HG03280 (cell line): ENCODE data around the gene TFB1M.
A peak's percentile ranks its signal among the peaks of the same experiment; 100 is the strongest.
"Not testable (repeated sequence)": the region's sequence is repeated elsewhere in the genome, so short reads cannot be mapped to it uniquely, and the experiment has no call there.

Experiments
- ATAC-seq: cut with Tn5 transposase; IDR thresholded peaks from one replicate; pipeline ENCODE4 v1.9.1; 2021; ENCODE audit warnings: mild to moderate bottlenecking, moderate library complexity; ENCODE audit not compliant: unreplicated experiment

TFB1M gene

GRCh38 chr6:155330133-155330734, 15.9 kb upstream of the TFB1M start:
- no peak for ATAC-seq

GRCh38 chr6:155329460-155330132, 15.3 kb upstream of the TFB1M start:
- ATAC-seq: no peak

GRCh38 chr6:155328539-155329459, 14.5 kb upstream of the TFB1M start:
- no peak for ATAC-seq

- ATAC-seq: no peak
These were observed 13.8 kb upstream of the TFB1M start for GRCh38 chr6:155328074-155328538.

GRCh38 chr6:155327326-155328073, 13.2 kb upstream of the TFB1M start:
- ATAC-seq: peak; percentile 71

GRCh38 chr6:155325700-155326516, 11.6 kb upstream of the TFB1M start:
- no peak for ATAC-seq

GRCh38 chr6:155324993-155325392, 10.7 kb upstream of the TFB1M start:
- no peak for ATAC-seq

- no peak for ATAC-seq
These were observed 9.9 kb upstream of the TFB1M start for GRCh38 chr6:155324172-155324571.

- ATAC-seq: no peak
These were observed 5.6 kb upstream of the TFB1M start for GRCh38 chr6:155319902-155320301.

GRCh38 chr6:155317186-155317585, 2.9 kb upstream of the TFB1M start:
- ATAC-seq: no peak

- ATAC-seq: no peak
These were observed 2.1 kb upstream of the TFB1M start for GRCh38 chr6:155316419-155316818.

- no peak for ATAC-seq
These were observed 1.2 kb upstream of the TFB1M start for GRCh38 chr6:155315516-155315871.

GRCh38 chr6:155314773-155315515, 660 bp upstream of the TFB1M start:
- ATAC-seq: peak; percentile 50

- peak; percentile 4 for ATAC-seq
These were observed 637 bp downstream of the TFB1M start for GRCh38 chr6:155313602-155314091.

- ATAC-seq: not testable (repeated sequence)
These were observed 1.3 kb downstream of the TFB1M start for GRCh38 chr6:155312950-155313349.

GRCh38 chr6:155311583-155311982, 2.7 kb downstream of the TFB1M start:
- no peak for ATAC-seq

GRCh38 chr6:155311086-155311485, 3.2 kb downstream of the TFB1M start:
- ATAC-seq: no peak

- ATAC-seq: no peak
These were observed 3.7 kb downstream of the TFB1M start for GRCh38 chr6:155310596-155310995.

- no peak for ATAC-seq
These were observed 5.1 kb downstream of the TFB1M start for GRCh38 chr6:155309150-155309549.
